K562 (cell line): ENCODE measurements around the gene WDR46. TPM values are rescaled to one million over a fixed set of nuclear protein-coding genes. Genes with fewer than 3 reads are reported as not detected.

ENCODE experiments used
- ASH1L ChIP-seq: fragments of 450-650 bp; IDR thresholded peaks from 2 replicates; pipeline ENCODE4 v1.6.1; 2018; ENCODE audit warnings: borderline replicate concordance, mild to moderate bottlenecking, low read depth; ENCODE audit not compliant: partially characterized antibody
- ATF3 ChIP-seq, 2 experiments: fragments of 450-650 bp in 1 of 2; sonication (generic) in 1 of 2; formaldehyde crosslinking in 1 of 2; IDR thresholded peaks in 1 of 2; conservative IDR thresholded peaks in 1 of 2; 2 replicates each; pipeline versions ENCODE4 v1.6.1 to v1.8.1; 2016 to 2023; ENCODE audit warnings: mild to moderate bottlenecking in 2 of 2, moderate library complexity in 2 of 2, inconsistent platforms in 1 of 2, missing genetic modification reagents in 1 of 2
- ATF7 ChIP-seq: fragments of 450-650 bp; IDR thresholded peaks from 2 replicates; pipeline ENCODE4 v1.7.1; 2014; ENCODE audit warnings: mild to moderate bottlenecking, moderate library complexity
- C11orf30 ChIP-seq: fragments of 450-650 bp; IDR thresholded peaks from 2 replicates; pipeline ENCODE4 v1.6.1; 2016; ENCODE audit warnings: low read depth, mild to moderate bottlenecking
- CSDE1 ChIP-seq, 2 experiments: fragments of 450-650 bp; IDR thresholded peaks; 2 replicates each; pipeline ENCODE4 v1.6.1; 2016; ENCODE audit warnings: mild to moderate bottlenecking in 1 of 2
- EP400 ChIP-seq: fragments of 450-650 bp; IDR thresholded peaks from 2 replicates; pipeline ENCODE4 v1.6.1; 2017; ENCODE audit warnings: antibody characterized with exemption, mild to moderate bottlenecking, moderate library complexity
- EWSR1 ChIP-seq: fragments of 450-650 bp; IDR thresholded peaks from 2 replicates; pipeline ENCODE4 v1.6.1; 2018; ENCODE audit warnings: borderline replicate concordance, mild to moderate bottlenecking, low read depth, moderate library complexity; ENCODE audit not compliant: partially characterized antibody
- HDAC2 ChIP-seq: fragments of 450-650 bp; IDR thresholded peaks from 2 replicates; pipeline ENCODE4 v1.6.1; 2016; ENCODE audit warnings: mild to moderate bottlenecking
- LCOR ChIP-seq: sonication (generic); formaldehyde crosslinking; IDR thresholded peaks from 2 replicates; pipeline ENCODE4 v1.8.0; 2022; ENCODE audit warnings: mild to moderate bottlenecking, missing genetic modification reagents
- MAZ ChIP-seq, 2 experiments: fragments of 450-650 bp in 1 of 2; sonication (generic) in 1 of 2; formaldehyde crosslinking; IDR thresholded peaks in 1 of 2; conservative IDR thresholded peaks in 1 of 2; 2 replicates each; pipeline versions ENCODE4 v1.4.0 to v1.5.0; 2020; ENCODE audit warnings: mild to moderate bottlenecking in 1 of 2, missing genetic modification reagents in 1 of 2
- NEUROD1 ChIP-seq: fragments of 150-350 bp; IDR thresholded peaks from 2 replicates; pipeline ENCODE4 v1.6.1; 2014; ENCODE audit warnings: borderline replicate concordance, low read length, low read depth; ENCODE audit not compliant: partially characterized antibody
- SMARCC2 ChIP-seq: fragments of 450-650 bp; IDR thresholded peaks from 2 replicates; pipeline ENCODE4 v1.6.1; 2017; ENCODE audit warnings: antibody characterized with exemption, moderate library complexity, mild to moderate bottlenecking, low read depth
- SRSF9 ChIP-seq: fragments of 200-400 bp; formaldehyde crosslinking; IDR thresholded peaks from 2 replicates; pipeline ENCODE4 v1.6.1; 2017; ENCODE audit warnings: low read depth, low read length, borderline replicate concordance
- TBL1XR1 ChIP-seq, 2 experiments: IDR thresholded peaks; 2 replicates each; pipeline ENCODE4 v1.6.1; 2012; ENCODE audit warnings: improper control_type of control experiment in 2 of 2, low read length in 2 of 2, mild to moderate bottlenecking in 1 of 2
- TBP ChIP-seq: optimal IDR thresholded peaks from 2 replicates; pipeline ENCODE3; 2011; ENCODE audit warnings: low read depth, low read length, improper control_type of control experiment
- TFE3 ChIP-seq: fragments of 450-650 bp; formaldehyde crosslinking; IDR thresholded peaks from 2 replicates; pipeline ENCODE4 v1.4.0; 2020; ENCODE audit warnings: mild to moderate bottlenecking, mixed read lengths
- XRCC3 ChIP-seq: fragments of 450-650 bp; IDR thresholded peaks from 2 replicates; pipeline ENCODE4 v1.6.1; 2017; ENCODE audit warnings: mild to moderate bottlenecking, moderate library complexity
- ZNF121 ChIP-seq: sonication (generic); formaldehyde crosslinking; conservative IDR thresholded peaks from 2 replicates; pipeline ENCODE4 v1.8.0; 2022; ENCODE audit warnings: missing genetic modification reagents
- ZNF146 ChIP-seq: IDR thresholded peaks from one replicate; pipeline ENCODE4 v1.6.1; 2018; ENCODE audit warnings: missing compliant biosample characterization; ENCODE audit not compliant: unreplicated experiment
- ZNF217 ChIP-seq: sonication (generic); formaldehyde crosslinking; IDR thresholded peaks from 2 replicates; pipeline ENCODE4 v1.8.0; 2022; ENCODE audit warnings: mild to moderate bottlenecking, missing genetic modification reagents
- polyA plus RNA-seq, 8 experiments: library from polyadenylated mRNA; depleted of rRNA in 4 of 8; stranded (reverse) in 5 of 8; unstranded in 3 of 8; fragments of >200 nt; fragmentation: Nextera tagmentation in 2 of 8; fragmentation: Illumina TruSeq in 1 of 8; extraction: Ambion mirVana in 2 of 8; extraction: Trizol in 1 of 8; gene quantifications; 2 replicates each; pipeline versions ENCODE4 v1.2.1 to v1.2.3, GENCODE V29; 2011 to 2014; ENCODE audit warnings: inconsistent platforms in 1 of 8, missing spikeins in 1 of 8
- total RNA-seq, 7 experiments: library from RNA; depleted of rRNA in 6 of 7; stranded (reverse); fragments of >200 nt in 6 of 7; fragmentation: Illumina TruSeq in 2 of 7; extraction: Trizol in 2 of 7; gene quantifications; 2 replicates each; pipeline versions ENCODE4 v1.2.1 to v1.2.3, GENCODE V29; 2011 to 2021; ENCODE audit warnings: low replicate concordance in 1 of 7
- TF ChIP-seq, protein P1 (sequence below), 2 experiments: fragments of 450-650 bp; IDR thresholded peaks; 2 replicates each; pipeline ENCODE4 v1.6.1; 2018; ENCODE audit warnings: mild to moderate bottlenecking in 2 of 2, low read depth in 1 of 2; ENCODE audit not compliant: partially characterized antibody in 2 of 2

Gene WDR46
- total and polyA plus RNA-seq, 9 of the 15 experiments (the other 6 are each of a cell fraction or from before 2014, with no cell fraction given), result 8.9 to 146 (median 93.1) TPM

DNA sequence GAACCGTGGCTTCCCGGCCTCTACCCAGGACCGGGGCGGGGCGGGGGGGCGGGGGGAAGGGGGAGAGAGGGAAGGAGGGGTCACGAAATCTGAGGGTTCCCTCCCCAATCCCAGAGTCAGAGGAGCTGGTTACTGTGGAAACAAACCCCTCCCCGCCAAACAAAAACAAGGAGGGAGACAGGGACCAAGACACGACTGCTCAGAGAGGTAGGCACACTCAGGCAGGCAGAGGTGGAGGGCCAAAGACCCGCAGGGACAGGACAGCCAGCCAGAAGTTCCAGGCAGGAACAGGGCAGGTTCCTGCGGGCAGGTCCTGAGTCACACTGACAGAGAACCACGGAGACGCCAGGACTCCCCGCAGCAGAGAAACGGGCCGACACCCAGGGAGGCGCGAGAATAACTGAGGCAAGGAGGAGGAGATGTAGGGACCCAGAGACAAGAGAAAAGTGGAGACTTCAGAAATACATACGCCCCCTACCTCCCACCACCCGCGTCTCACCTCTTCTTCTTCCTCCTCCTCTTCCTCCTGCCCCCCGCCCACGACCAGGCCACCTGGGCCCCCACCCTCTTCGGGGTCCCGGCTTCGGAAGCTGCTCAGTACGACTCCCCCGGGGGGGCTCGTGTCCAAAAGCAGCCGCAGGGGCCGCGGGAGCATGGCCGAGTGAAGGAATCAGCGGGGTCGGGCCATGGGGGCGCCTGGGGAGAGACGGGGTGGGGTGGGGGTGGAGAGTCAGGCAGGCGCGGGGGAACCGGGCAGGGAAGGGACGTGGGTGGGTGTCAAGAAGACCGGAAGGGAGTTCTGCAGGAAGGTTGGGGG is 9.1 kb upstream of the WDR46 start (continued):
- TF ChIP-seq TFE3 (CRISPR knock-in tag) (no peak), ZNF217 (CRISPR knock-in tag) (no peak), TBP (peak; percentile 67), ZNF121 (no peak), SMARCC2 (no peak), ATF7 (0 out of 2 replicates have a peak, but pooled peaks have one; percentile 17), LCOR (CRISPR knock-in tag) (no peak), SRSF9 (no peak), HDAC2 (peak; percentile 73), NEUROD1 (no peak), EWSR1 (no peak), ASH1L (no peak), ZNF146 (CRISPR knock-in tag) (no peak), CSDE1 (IDR thresholded peaks at IDR 0.05) (no peak), TBL1XR1 (IDR thresholded peaks at IDR 0.05; ENCODE audit: low read length in 2 of 2) (0 out of 4 replicates have a peak, but pooled peaks of 1 of the 2 experiments have one; percentile 6), EP400 (no peak), MAZ (CRISPR knock-in tag; conservative IDR thresholded peaks at IDR 0.05 in 1 of 2, IDR thresholded peaks at IDR 0.05 in 1 of 2) (no peak; a peak in 2 of 4 replicates), ATF3 (IDR thresholded peaks at IDR 0.05) (no peak), ATF3 (CRISPR knock-in tag; conservative IDR thresholded peaks at IDR 0.05) (no peak), XRCC3 (no peak), C11orf30 (no peak)
- TF ChIP-seq, protein P1, sequence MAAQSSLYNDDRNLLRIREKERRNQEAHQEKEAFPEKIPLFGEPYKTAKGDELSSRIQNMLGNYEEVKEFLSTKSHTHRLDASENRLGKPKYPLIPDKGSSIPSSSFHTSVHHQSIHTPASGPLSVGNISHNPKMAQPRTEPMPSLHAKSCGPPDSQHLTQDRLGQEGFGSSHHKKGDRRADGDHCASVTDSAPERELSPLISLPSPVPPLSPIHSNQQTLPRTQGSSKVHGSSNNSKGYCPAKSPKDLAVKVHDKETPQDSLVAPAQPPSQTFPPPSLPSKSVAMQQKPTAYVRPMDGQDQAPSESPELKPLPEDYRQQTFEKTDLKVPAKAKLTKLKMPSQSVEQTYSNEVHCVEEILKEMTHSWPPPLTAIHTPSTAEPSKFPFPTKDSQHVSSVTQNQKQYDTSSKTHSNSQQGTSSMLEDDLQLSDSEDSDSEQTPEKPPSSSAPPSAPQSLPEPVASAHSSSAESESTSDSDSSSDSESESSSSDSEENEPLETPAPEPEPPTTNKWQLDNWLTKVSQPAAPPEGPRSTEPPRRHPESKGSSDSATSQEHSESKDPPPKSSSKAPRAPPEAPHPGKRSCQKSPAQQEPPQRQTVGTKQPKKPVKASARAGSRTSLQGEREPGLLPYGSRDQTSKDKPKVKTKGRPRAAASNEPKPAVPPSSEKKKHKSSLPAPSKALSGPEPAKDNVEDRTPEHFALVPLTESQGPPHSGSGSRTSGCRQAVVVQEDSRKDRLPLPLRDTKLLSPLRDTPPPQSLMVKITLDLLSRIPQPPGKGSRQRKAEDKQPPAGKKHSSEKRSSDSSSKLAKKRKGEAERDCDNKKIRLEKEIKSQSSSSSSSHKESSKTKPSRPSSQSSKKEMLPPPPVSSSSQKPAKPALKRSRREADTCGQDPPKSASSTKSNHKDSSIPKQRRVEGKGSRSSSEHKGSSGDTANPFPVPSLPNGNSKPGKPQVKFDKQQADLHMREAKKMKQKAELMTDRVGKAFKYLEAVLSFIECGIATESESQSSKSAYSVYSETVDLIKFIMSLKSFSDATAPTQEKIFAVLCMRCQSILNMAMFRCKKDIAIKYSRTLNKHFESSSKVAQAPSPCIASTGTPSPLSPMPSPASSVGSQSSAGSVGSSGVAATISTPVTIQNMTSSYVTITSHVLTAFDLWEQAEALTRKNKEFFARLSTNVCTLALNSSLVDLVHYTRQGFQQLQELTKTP (IDR thresholded peaks at IDR 0.05; ENCODE audit: low read depth in 1 of 2, partially characterized antibody in 2 of 2), result peak in 1 of 2 experiments; percentile 61
